HEK293 (cell line): Measurements from ENCODE around the gene CDC27.

Experiments used
- ZBTB20 ChIP-seq: fragments of 450-650 bp; formaldehyde crosslinking; IDR thresholded peaks from 2 replicates; pipeline ENCODE4 v1.5.1; 2016; ENCODE audit warnings: missing biosample characterization, missing genetic modification characterization
- ZNF223 ChIP-seq: fragments of 450-650 bp; formaldehyde crosslinking; IDR thresholded peaks from 2 replicates; pipeline ENCODE4 v1.5.1; 2016; ENCODE audit warnings: missing biosample characterization, missing genetic modification characterization
- ZNF24 ChIP-seq: fragments of 450-650 bp; formaldehyde crosslinking; IDR thresholded peaks from 2 replicates; pipeline ENCODE4 v1.5.1; 2016; ENCODE audit warnings: missing biosample characterization, missing genetic modification characterization
- TF ChIP-seq, protein P1 (sequence below): fragments of 450-650 bp; formaldehyde crosslinking; optimal IDR thresholded peaks from 2 replicates; pipeline ENCODE3; 2016; ENCODE audit warnings: missing biosample characterization, mild to moderate bottlenecking, missing genetic modification characterization
- TF ChIP-seq, protein P2 (sequence below): fragments of 450-650 bp; formaldehyde crosslinking; IDR thresholded peaks from 2 replicates; pipeline ENCODE4 v1.5.1; 2016; ENCODE audit warnings: missing biosample characterization, missing genetic modification characterization

- TF ChIP-seq, protein P1, sequence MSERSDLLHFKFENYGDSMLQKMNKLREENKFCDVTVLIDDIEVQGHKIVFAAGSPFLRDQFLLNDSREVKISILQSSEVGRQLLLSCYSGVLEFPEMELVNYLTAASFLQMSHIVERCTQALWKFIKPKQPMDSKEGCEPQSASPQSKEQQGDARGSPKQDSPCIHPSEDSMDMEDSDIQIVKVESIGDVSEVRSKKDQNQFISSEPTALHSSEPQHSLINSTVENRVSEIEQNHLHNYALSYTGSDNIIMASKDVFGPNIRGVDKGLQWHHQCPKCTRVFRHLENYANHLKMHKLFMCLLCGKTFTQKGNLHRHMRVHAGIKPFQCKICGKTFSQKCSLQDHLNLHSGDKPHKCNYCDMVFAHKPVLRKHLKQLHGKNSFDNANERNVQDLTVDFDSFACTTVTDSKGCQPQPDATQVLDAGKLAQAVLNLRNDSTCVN (tag by site-specific recombination): no peak
- TF ChIP-seq ZNF223 (tag by site-specific recombination): no peak
- TF ChIP-seq ZBTB20: no peak
- TF ChIP-seq, protein P2, sequence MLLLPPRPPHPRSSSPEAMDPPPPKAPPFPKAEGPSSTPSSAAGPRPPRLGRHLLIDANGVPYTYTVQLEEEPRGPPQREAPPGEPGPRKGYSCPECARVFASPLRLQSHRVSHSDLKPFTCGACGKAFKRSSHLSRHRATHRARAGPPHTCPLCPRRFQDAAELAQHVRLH (tag by site-specific recombination): no peak
- no peak for TF ChIP-seq ZNF24
These were observed 93.8 kb downstream of the CDC27 start for GRCh38 chr17:47095268-47095667.
